ENCODE results near the gene TP53BP2.
"Not testable (repeated sequence)": the region's sequence is repeated elsewhere in the genome, so short reads cannot be mapped to it uniquely, and the experiment has no call there.

Gene TP53BP2

DNA sequence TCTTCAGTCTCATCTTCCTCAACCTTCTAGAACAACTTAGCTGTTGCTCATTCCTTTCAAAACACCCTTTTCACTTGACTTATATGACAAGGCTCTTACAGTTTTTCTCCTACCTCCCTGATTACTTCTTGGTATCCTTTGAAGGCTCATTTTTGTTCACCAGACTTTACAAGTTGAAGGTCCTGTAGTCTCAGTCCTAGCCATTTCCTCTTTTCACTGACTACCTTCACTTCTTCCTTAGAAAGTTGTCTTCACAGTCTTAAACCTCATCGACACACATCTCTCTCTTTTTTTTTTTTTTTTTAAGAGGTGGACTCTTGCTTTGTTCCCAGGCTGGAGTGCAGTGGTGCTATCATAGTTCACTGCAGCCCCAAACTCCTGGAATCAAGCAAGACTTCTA, 6.6 kb upstream of the TP53BP2 start:
- DNase-seq (ENCODE audit: low spot score), result no peak

DNA sequence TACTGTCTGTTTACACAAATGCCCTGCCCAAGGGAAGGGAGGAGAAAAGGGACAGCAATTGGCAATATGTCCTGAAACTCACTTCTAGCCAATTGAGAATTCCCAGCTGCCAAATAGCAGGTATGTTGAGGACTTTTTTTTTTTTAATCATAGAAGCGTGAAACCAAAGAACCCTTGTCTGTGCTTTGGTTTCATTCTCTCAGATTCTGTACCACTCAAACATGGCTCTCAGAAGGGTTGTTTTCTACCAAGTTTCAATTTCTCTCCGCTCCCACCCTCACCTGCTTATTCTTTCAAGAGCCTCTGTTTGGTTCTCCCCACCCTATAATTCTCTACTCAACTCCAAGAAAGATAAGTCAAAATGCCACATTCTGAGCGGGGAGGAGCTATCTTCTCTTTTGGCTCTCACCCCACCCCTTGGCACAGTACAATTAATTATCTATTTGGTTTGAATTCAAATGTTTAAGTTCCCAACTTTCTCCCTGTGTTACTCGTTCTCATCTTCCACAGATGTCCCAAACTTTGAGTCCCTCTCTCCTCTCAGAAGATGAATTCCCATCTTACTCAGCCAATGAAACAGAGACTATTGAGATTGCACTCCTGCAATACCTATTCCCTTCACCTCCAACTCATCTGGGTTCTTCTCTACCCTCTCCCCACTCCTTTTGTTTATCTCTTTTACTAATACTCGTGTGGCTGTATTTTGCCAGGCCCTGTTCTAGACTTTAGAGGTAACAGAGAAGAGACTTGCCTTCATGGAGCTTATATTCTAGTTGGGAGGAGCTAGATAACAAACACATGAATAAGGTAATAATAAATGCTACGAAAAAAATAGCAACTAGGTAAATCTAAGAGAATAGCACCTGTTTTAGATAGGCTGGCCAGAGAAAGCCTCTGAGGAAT, 3.9 kb upstream of the TP53BP2 start:
- no peak for DNase-seq (ENCODE audit: low spot score)

- DNase-seq (ENCODE audit: low spot score), result no peak
These were observed 2.8 kb upstream of the TP53BP2 start for GRCh38 chr1:223848536-223848935.

DNA sequence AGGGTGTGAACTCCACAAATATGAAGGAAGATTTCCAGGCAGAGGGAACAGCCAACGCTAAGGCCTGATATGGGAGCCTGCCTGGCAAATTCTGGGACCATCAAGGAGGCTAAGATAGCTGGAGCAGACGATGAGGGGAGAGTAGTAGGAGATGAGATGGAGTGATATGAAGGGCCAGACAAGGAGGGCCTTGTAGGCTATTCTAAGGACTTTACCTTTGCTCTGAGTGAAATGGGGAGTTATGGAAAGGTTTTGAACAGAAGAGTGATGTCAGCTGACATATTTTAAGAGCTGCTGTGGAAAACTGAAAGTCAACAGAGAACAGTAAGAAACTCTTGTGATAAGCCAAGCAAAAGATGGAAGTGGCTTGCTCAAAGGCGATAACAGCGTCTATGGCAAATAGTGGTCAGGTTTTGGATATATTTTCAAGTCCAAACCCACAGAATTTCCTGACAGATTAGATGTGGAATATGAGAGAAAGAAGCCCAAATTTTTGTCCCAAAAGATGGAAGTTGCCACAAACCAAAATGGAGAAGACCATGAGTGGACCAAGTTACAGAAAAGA, 2.1 kb upstream of the TP53BP2 start:
- no peak for DNase-seq (ENCODE audit: low spot score)

DNA sequence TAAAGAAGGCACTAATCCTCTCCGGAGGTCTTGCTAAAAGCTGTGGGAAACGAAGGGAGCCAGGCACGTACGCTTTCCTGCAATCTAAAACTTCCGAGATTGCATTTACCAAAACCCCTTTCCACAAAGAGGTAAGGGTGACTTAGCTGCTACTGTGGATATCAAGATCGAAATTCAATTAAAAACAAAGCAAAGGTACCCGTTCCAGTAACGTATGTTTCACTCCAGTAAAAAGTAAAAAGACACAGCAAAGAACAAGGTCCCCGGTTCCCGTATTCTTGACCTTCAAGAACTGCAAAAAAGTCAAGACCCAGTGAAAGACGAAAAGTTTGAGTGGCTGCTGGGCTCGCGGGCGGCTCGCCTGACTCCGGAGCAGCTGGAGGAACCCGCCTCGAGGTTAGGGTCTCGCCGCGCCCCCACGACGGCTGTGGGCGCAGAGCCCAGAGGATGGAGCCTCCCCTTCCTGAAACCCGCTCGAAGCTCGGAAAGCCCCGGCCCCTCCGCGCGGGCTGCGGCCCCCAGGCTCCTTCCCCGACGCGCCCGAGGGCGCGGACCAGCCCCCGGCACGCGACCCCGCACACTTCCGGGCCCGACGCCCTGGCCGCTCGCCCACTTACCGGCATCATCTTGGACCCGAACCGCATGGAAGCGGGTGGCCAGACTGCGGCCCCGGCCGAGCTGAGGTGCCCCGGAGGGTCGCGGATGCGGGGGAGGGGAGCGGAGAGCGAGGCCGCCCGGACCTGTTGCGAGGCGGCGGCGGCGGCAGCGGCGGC, 524 bp downstream of the TP53BP2 start:
- DNase-seq (ENCODE audit: low spot score), result peak; percentile 44

DNA sequence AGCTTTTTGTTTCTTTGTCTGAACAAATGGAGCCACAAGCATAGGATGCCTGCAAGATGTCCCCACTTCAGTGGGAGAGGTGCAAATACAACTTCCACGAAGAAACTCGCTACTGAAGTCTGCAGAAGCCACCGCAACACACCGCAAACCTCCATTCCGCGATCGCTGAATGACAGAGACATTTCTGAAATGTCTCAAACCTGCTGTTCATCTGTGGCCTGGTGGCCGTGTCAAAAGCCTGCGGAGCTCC, 1.0 kb downstream of the TP53BP2 start:
- no peak for DNase-seq (ENCODE audit: low spot score)

DNA sequence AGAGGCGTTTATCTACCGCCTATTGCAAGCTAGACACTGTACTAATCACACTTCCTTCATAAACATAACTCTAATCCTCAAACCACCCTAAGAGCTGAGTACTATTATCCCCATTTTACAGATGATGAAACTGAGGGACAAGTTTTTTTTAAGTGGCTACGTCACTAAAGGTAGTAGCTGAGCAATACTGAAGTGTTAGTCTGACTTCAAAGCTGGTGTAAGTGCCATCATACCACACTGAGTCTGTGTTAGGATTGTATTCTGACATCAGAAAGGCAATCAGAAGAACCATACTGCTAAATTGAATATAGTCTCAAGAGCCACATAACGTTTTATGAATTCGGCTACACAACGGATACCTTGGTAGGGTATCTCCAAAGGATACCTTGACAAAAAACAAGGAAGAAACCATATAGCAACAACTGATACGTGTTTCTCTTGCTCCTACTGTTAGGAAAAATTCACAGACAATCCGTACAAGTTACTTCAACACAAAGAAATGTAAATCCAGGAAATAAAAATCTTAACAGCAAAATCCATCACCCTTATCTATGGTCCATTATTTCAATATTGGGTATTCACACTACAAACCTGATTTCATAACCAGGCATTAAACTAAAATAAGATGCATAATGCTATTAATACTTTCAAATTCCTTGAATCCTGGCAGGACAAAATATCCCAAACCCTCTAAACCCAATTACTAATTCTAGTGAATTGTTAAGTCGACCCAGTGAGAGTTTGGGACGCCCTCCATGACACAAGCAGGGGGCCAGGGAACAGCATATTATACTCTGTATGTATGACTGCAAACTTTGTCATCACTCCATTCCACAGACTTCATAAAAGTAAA, 1.6 kb downstream of the TP53BP2 start:
- DNase-seq (ENCODE audit: low spot score), result no peak

DNA sequence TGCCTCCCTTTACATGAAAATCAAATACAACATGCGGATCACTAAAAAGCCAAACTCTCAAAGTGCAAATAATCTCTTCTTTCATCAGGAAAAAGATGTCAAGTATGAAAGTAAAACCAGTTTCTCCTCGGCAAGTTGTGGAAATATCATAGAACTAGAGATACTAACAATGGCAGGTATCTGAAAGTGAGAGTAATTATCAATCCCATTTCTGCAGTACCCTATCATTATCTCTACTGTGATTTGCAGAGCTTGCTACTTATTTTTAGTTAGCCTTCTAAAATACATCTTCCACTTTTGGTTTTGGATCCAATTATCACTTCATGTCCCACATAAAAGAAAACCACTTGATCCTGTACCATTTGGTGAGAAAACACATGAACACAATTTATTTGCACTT, 3.0 kb downstream of the TP53BP2 start:
- no peak for DNase-seq (ENCODE audit: low spot score)

GRCh38 chr1:223841977-223842623, 3.6 kb downstream of the TP53BP2 start:
- not testable (repeated sequence) for DNase-seq (ENCODE audit: low spot score)

- no peak for DNase-seq (ENCODE audit: low spot score)
These were observed 5.5 kb downstream of the TP53BP2 start for GRCh38 chr1:223840254-223840653.

DNA sequence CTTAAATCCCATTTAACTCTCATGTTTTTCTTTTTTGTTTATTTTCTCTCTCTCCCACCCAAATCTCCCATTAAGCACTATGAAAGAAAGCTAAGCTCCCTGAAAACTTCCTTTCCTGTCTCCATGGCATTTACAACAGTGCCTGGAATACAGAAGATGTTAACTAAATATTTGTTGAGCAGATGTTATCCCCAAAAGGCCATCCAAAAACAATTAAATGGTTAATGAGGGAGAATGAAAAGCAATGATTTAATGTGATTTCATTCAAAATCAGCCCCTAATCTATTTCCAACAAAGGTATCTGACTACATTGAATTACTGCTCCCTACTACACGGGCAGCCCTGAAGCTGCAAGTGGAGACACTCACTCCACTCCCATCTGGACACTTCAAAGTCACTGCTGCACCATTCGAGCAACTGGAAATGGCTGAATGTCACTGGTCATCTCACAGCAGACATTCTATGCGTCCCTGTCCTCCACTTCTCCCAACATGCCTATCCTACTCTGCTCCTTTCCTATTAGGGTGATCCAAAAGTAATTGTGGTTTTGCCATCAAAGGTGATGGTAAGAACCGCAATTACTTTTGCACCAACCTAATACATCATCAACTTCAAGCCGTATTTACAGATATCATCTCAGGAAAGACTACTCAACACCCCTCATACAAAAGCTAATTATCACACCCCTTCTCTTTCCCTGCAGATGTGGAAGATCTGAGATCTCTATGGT, 7.5 kb downstream of the TP53BP2 start:
- no peak for DNase-seq (ENCODE audit: low spot score)

DNA sequence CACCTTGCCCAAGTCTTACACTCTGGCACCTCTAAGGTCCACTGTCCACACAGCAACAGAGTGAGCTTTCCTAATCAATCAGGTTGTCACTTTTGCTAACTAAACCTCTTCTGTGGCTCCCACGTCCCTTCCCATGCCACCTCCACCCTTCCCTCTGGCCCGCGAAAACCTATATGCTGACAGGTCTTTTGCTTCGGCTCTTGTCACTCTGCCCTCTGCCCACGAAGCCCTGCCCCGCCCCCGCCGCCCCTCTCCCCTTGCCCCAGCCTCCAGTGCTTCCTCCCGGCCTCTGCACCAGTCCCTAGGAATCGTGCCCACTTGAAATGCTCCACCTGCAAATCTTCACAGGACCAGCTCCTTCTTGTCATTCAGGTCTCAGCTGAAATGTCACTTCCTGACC, 8.1 kb downstream of the TP53BP2 start:
- no peak for DNase-seq (ENCODE audit: low spot score)

GRCh38 chr1:223837206-223837605, 8.5 kb downstream of the TP53BP2 start:
- DNase-seq (ENCODE audit: low spot score), result no peak

DNA sequence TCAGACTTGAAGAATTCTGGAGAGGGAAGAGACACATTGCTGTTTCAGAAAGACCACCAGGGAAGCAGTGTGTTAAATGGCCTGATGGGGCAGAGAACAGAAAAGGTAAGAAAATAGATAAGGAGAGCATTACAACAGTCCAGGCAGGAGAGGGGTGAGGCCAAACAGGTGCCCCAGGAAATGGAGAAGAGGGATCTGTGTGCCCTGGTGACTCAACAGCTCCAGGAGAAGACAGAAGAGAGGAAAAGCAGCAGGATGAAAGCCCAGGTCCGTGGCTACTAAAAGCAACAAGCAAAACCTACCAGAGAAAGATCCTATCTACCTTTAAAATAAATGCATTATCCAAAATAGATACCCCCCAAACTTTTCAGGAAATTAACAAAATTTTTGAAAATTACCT, 9.2 kb downstream of the TP53BP2 start:
- no peak for DNase-seq (ENCODE audit: low spot score)

DNA sequence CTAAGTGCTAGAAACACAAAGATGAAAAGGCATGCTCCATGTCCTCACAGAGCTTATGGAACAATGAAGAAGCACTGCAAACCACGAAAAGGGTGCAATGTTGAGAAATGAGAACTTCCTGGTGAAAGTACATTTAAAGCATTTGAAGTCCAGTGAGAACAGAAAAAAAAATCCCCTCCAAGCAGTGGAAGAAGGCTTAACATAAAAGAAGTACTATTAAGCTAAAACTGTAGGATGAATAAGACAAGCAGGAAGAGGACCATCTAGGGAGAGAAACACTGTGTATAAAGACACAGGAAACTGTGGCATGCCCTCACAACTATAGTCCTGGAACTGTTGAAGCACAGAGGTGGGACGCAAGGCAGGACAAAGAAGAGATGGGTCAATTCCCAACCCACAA, 10.0 kb downstream of the TP53BP2 start:
- no peak for DNase-seq (ENCODE audit: low spot score)

DNA sequence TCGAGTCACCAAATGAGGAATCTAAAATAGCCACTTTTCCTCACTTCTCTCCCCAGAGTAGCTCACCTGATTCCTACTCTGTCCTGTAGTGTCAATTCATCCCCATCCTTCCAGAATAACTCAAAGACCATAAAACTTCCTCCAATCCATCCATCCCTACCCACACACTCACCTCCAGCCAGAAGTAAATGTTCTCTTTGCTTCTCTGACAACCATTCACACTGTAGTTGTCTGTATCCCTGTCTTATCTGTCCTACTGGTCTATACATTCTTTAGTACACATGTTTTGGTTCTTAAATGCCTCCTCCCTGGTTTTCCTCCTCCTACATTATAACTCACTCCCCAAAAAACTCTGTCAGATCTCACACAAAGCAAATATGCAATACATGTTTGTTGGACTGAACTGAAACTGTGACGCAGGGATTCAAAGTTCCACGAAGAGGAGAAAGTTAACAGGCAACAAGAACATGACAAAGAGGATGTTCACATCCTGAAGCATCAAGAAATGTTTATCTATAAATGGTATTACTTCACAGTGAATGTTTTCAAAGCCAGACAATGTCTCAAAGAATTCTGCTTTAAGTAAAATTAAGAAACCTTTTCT, 11.0 kb downstream of the TP53BP2 start:
- DNase-seq (ENCODE audit: low spot score), result no peak

DNA sequence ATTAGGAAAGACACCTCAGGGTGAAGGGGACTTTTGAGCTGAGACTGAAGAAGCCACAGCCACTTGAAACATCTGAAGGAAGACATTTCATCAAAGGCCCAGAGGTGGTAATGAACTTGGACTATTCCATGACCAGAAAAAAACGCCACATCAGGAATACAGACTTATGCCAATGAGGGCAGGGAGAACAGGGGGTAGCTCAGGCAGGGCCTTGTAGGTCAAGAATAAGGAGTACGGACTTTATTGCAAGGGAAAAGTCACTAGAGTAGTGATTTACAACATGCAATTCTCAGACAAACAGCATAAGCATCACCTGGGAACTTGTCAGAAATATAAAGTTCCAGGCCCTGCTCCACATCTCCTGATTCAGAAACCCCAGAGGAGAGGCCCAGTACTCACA, 11.8 kb downstream of the TP53BP2 start:
- DNase-seq (ENCODE audit: low spot score), result no peak

DNA sequence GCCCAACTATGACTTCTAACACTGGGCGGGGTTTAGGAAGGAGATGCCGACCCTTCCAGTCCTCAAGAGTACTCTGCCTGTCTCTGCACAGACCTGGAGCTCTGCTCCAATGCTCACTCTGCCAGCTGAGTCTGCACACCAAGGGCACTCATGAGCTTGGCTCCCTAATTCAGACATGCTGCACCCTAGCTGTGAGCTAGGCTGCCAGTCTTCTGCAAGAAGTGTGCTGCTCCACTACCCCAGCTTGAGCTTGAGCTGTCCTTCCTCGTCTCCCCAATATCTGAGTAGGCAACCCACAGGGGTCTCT, 13.2 kb downstream of the TP53BP2 start:
- no peak for DNase-seq (ENCODE audit: low spot score)

- no peak for DNase-seq (ENCODE audit: low spot score)
These were observed 13.8 kb downstream of the TP53BP2 start for GRCh38 chr1:223831755-223832636.

GRCh38 chr1:223829678-223830077, 16.1 kb downstream of the TP53BP2 start:
- no peak for DNase-seq (ENCODE audit: low spot score)
